Left ventricle myocardium superior (tissue), 1 donor: ENCODE data around the gene SIK2. TPM values are rescaled to one million over a fixed set of nuclear protein-coding genes. Genes with fewer than 3 reads are reported as not detected.

Source experiments
- ATAC-seq: fragments of 200-7000 bp; cut with Tn5 transposase; one replicate; pipeline ENCODE4 v1.9.1; 2020; ENCODE audit warnings: mild to moderate bottlenecking, moderate library complexity
- DNase-seq: peaks from one replicate; pipeline ENCODE4 v3.0.0-alpha.2; 2020
- intact Hi-C: fragments of 100-400 bp; cut with micrococcal nuclease; formaldehyde crosslinking; loops from one replicate; pipeline ENCODE4 v1.11.0; 2022
- total RNA-seq: library from RNA; stranded (reverse); fragmentation: NEBNext Ultra II Directional; extraction: Animal tissue kit (Norgen Biotek cat#: 25700); gene quantifications from one replicate; pipeline ENCODE4 v1.2.1, GENCODE V29; 2021
- donor health status: DM: no; HTN: yes; CAD: no; lungs with severe emphysema.

Gene SIK2
- total RNA-seq, 1 donor from 2014 or later: 17.8 TPM

DNA sequence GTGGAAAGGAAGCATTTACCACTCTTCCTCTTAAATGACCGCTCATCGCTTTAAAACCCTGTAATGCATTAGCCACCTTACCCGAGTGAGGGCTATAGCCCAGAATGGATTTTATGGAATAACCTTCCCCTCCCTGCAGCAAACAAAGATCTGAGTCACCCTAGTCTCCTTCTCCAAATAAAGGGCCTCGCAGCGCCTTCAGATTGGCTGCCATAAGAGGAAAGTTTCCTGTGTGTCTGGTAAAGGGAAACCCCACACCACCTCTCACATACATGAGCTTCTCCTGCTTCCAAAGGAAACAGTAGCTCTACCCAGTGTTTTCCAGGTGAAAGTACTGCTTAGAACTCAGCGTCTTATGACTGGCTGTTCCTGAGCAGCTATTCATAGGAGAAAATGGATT is 116.2 kb downstream of the SIK2 start:
- intact Hi-C loops: no loop called here
- no peak for ATAC-seq
- no peak for DNase-seq

DNA sequence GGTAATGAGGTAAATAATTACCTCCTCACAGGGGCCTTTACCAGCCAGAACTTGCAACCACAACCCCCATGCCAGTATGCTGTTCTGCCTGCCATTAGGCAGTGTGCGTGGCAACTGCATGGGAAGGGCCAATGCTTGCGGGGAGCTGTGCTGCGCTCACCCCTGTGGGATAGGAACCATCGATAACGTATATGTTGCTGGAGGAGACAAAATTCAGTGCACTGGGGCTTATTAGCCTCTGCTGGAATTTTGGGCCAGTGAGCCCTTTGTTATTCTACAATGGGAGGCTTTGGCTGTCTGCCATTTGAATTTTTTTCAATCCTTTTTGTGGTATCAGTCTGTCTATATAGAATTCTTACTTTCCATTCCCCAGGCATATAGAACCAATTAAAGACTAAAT is 116.6 kb downstream of the SIK2 start:
- intact Hi-C loops: no loop called here
- DNase-seq (no peak), ATAC-seq (peak; percentile 11)

DNA sequence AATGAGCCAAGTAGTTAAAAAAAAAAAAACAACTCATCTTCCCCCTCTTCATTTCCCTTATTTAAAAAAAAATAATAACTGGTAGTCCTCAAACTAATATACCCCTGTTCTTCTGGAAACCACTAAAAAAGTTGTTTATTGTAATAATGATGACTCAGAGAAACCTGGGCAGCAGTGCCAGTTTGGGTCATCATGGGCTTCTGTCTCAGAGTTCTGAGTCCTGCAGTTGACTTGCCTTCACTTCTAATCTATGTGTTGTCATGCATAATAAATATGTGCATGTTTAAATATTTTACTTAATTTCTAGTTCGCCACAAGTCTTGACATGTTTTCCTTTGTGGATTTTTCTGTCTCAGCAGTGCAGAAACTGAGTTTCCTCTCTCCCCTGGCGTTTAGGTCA is 117.1 kb downstream of the SIK2 start:
- DNase-seq (no peak), ATAC-seq (no peak)
- intact Hi-C loops: no loop called here

DNA sequence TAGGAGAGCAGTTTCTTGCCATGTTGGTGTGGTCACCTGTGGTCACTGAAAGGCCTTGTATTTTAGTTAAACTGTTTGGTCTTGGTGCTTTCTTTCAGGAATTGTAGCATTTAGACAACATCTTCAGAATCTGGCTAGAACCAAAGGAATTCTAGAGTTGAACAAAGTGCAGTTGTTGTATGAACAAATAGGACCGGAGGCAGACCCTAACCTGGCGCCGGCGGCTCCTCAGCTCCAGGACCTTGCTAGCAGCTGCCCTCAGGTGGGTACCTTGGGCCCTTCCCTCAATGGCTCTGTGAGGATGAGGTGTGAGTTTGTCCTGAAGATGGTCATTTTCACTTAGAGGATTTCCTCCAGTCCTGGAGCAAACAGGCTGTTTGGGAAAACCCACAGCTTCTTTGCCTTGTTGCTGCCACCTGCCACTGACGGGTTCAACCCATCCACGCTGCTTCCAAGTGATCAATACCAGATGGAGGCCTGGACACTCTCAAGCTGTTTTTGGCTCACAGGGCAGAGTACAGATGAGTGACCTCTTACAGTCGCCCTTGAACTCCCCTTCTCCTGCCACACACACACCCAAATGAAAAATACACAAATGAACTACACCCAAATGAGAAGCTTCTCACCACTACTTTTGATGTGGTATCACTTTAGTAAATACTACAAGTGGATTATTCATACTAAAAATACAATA is 118.7 kb downstream of the SIK2 start:
- intact Hi-C loops: no loop called here

DNA sequence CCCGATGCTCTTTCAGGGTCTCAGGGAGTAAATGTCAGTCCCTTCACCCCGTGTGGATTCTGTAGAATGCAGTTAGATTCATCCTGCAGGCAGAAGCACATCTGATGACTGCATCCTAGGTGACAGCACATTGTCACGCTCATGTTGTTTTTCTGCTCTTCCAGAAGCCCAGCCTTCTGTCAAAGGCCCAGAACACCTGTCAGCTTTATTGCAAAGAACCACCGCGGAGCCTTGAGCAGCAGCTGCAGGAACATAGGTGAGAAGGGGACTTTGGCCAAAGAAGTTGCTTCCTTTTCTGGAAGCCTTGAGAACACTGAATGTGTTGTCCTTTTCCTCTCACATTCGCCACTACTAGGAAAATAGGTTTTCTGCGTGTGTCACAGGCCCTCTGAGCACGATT is 120.3 kb downstream of the SIK2 start:
- DNase-seq (no peak), ATAC-seq (no peak)
- intact Hi-C loops: no loop called here

More for the DNA sequence above, 118.7 kb downstream of the SIK2 start:
- no peak for DNase-seq
- ATAC-seq: peak; percentile 34

DNA sequence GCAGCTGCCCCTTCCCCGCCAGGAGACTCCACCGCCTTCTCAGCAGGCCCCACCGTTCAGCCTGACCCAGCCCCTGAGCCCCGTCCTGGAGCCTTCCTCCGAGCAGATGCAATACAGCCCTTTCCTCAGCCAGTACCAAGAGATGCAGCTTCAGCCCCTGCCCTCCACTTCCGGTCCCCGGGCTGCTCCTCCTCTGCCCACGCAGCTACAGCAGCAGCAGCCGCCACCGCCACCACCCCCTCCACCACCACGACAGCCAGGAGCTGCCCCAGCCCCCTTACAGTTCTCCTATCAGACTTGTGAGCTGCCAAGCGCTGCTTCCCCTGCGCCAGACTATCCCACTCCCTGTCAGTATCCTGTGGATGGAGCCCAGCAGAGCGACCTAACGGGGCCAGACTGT is 121.3 kb downstream of the SIK2 start:
- DNase-seq (peak; percentile 36), ATAC-seq (peak; percentile 26)
- intact Hi-C loops: no loop called here

DNA sequence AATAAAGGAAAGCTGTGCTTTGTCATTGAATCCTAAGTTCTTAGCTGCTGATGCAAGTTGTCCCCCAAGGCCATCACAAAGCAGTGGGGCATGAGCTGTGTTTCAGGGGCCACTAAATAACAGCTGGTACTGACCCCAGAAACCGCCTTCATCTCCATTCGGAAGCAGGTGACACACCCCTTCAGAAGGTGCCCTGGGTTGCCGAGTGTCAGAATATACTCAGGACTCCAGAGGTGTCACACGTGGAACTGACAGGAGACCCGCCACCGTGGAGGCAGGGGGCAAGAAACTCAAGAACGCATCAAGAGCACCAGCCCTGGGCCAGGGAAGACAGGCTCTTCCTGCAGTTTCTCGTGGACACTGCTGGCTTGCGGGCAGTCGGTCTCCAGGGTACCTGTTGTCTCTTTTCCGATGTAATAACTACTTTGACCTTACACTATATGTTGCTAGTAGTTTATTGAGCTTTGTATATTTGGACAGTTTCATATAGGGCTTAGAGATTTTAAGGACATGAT is 122.4 kb downstream of the SIK2 start:
- intact Hi-C loops: no loop called here
- ATAC-seq: no peak

DNA sequence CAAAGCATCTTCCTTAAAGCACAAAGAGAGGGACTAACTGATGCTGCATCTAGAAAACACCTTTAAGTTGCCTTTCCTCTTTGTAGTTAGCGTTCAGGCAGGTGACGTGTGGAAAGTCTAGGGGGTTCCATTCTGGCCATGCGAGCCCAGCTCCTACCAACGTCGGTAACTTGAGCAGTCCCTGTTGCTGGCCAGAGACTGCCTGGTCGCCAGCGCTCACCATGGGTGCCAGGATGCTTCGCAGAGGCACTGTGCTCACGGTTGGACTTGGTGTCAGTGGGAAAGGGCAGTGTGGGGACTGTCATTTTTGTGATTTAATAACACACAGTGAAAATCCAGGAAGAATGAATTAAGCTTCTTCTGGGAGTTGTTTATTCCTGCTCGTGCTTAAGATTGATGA is 123.4 kb downstream of the SIK2 start:
- DNase-seq (no peak), ATAC-seq (no peak)
- intact Hi-C loops: no loop called here

More for the DNA sequence above, 122.4 kb downstream of the SIK2 start:
- DNase-seq: no peak

DNA sequence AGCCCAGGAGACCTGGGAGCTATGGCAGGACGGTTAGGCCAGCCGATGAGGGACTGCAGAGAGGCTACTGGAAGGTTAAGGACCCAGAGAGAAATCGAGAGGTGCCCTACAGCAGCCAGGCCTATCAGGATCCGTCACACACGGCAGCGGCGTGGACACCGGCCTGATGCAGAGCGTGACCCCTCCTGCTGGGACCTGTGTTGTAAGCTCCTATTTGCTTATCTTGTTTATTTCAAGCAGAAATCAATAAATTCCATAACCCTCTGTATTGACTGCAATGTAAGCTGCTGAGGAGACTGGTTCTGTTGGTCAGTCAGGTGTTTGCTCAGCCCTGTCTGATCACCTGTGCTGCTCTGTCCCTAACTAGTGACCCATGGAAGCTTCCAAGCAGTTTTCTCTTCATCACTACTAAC is 124.1 kb downstream of the SIK2 start:
- ATAC-seq (no peak), DNase-seq (no peak)
- intact Hi-C loops: no loop called here

DNA sequence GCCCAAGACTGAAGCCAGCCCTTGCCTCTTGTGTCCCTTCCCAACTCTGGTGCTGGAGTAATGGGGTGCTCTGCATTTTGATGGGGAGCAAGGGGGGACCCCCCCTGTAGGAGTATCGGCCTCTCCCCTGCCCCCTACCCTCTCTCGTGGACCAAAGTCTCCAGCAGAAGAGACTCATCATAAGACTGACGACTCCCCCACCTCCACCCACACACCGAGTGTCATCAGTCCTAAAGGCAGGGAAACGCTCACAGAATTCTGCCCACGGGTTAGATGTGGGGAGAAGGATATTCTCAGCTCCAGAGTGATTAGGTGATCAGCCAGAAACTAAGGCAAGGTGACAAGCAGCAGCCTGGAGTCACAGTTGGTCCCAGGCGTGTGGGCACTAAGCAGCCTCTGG is 125.2 kb downstream of the SIK2 start:
- ATAC-seq: no peak
- intact Hi-C loops: no loop called here
- no peak for DNase-seq

DNA sequence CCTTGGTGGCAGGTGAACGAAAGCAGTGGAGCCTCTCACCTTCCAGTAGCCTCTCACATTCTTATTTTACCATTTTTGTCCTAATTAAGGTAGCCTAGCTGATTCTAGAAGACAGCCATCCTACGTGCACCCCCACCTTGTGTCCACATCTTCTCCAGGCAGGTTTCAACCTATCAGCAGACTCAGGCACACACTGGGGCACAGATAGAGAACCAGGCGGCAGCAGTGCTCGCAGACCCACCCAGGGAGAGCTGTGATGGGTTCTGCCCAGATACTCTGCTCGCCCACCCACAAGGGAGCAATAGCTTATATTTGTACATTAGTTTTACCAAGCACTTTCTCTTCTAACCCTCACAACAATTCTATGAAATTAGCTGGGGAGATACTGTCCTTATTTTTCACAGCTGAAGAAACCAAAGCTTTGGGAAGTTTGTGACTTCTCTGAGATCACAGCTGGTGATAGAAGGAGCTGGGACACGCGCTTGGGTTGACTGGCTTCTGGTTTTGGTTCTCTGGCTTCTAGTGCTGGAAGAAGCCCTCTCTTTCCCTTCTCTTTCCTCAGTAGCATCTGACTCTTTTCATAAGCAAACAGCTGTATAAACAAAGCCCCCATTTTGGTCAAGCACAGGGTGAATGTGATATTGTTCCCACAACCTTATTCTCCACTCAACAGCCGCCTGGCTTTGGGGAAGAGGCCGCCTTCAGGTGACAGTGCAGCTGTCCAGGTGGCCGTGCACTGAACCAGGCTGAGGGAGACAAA is 127.0 kb downstream of the SIK2 start:
- ATAC-seq: peak; percentile 3
- DNase-seq: no peak
- intact Hi-C loops: no loop called here

DNA sequence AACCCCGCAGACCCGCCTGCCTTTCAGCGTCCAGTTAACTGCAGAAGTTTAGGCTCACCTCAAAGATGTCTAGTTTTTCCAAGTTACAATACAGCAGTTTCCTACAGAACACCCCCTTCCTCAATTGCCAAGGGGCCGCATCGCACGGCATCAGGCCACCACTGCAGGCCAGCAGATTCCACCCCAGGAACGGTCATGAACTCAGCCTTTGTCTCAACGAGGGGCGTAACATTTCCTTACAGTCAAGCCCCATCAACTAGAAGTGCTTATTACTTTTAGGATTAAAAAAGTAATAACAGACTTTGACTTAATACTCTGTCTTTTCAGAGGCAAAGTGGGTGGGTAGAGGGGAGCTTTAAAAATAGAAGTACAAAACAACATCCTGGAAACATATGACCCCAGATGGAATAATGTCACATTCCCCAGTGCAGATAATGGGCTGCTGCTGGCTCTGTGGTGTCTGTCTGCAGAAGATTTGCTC is 127.6 kb downstream of the SIK2 start:
- no peak for DNase-seq
- peak; percentile 20 for ATAC-seq
- intact Hi-C loops: no loop called here

DNA sequence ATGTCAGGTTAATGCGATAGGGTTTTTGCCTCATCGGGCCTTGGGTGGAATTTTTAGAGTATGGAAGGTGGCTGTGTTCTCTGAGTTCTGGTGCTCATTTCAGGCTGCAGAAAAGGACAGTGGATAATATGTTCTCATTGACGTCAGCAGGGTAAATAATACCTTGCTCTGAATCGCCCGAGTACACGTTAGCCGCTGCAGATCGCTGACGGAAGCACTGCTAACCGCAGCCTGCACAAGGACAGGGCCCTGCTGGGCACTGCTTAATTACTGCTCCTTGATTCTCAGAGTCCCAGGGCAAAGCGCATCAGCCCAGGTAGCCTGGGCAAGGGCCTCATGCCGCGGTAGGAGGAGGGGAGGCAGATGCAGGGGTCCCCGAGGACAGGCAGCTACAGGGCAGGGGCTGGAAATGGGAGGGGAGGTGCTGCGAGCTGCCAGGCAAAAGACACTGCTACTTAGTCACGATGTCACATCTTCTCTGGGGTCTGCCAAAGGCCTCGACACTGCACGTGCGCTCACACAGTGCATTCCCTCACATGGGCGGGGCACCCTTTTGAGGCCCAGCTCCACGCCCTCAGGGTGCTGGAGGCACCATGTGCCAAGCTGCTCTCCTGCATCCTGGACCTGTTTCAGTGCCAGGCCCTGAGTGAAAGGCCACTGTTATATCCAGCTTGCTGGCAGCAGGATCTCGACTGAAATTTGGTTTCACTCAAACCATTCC is 128.8 kb downstream of the SIK2 start:
- intact Hi-C loops: no loop called here
- ATAC-seq: peak; percentile 7
- DNase-seq: peak; percentile 55

DNA sequence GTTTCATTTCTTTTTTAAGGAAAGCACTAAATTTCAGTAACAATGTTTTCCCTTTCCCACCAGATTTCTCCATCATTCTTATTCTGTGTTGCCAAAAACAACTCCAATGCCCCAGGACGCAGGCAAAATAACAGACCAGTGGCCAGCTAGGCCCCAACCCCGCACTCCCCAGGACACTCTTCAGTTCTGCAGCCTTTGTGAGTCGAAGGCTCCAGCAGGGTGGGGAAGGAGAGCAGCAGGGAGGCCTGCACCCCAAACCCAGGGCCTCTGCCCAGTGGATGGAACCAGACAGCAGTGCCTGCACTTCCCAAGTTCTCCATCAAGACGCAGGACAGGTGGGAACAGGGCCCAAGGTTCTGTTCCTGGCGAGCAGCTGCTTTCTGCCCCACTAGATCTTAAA is 129.6 kb downstream of the SIK2 start:
- intact Hi-C loops: no loop called here
- no peak for ATAC-seq
- no peak for DNase-seq

DNA sequence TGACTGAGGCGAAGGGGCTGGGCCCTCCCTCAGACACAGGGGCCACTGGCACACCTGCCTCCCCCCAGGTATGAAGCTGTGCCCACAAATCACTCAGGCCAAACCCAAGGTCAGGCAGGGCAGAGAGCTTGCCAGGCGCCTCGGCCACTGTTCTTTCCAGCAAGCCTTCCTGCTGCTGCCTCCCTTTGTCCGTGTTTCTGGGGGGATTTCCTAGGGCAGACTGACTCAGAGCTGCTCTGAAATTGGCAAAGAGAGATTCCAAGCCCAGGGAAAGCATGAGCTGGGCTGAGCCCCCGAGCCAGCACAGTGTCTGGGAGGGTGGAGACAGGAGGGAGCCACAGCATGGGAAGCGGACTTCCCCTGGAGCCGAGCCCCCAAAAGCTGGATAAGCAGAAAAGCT is 130.8 kb downstream of the SIK2 start:
- DNase-seq (peak; percentile 67), ATAC-seq (peak; percentile 34)

DNA sequence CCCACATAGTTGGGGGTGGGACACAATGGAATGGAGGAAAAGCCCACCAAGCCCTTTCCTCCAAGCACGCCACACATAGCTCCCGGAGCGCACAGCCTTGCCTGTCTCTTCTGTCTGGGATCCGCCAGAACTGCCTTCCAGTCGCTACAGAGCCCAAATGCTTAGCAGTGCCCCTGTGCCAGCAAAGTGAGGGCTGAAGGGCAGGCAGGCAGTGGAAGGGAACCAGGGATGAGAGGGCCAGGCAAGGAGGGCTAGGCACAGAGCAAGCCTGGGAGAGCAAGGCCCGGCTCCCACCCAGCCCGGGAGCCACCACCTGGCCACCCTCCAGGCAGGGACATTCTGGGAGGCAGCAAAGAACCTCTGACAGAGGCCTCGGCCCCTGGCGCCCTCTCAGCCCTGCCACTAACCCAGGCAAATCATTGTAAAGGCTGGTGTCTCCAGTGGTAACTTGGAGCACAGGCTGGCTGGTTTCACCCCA is 131.4 kb downstream of the SIK2 start:
- ATAC-seq: peak; percentile 8
- peak; percentile 48 for DNase-seq
- intact Hi-C loops: no loop called here

More for the DNA sequence above, 130.8 kb downstream of the SIK2 start:
- intact Hi-C loops: no loop called here

DNA sequence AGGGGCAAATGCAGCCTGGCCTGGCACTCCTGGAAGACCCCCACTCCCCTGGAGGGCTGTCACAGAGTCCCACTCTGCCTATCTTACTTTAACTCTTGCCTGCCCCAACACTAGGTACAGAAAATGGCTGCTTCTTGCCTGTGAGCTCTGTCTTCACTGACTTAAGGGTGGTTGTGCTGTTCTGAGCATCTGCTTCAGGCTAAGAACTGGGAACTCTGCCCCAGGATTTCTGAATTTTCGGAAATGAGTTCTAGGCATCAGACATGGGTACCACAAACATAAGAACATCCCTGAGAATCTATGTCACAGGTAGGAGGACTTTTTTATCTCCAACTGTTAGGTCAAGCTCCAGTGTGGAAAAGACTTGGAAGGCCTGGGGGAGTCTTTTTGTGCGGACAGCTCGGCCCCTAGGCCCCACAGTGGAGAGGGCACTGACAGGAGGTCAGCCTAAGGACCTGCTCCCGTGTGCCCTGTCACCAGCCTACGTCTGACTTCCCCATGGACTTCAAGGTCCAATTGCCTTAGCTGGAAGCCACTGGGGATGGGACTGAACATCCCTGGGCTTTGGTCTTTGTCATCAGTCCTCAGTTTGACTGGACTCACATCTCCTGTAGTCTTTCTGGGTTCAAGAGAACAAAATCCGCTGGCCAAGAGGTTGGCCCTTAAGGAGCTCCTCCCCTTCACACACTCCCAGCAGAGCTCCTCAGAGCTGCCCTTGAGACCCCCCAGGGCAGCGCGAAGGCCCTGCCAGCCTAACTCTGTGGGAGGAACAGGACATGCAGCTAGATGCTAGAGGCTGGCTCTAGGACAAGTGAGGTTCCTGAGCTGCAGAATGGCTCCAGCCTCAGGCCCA is 132.1 kb downstream of the SIK2 start:
- intact Hi-C loops: no loop called here
- DNase-seq (no peak), ATAC-seq (no peak)

DNA sequence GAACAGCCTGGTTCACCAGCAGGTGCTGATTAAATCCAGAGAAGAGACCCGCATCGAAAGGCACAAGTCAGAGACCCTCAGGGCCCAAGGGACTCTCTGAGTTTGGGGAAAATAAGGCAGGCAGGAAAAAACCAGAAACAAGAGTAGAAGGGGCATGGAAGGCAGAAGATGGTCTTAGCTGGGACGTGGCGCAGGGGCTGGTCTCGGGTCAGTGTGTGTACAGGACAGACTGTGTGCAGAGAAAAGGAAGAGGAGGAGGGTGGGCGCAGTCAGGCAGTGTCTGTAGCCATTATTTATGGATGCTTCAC is 132.7 kb downstream of the SIK2 start:
- intact Hi-C loops: no loop called here
- DNase-seq (peak; percentile 37), ATAC-seq (no peak)
